ENCODE measurements around the gene PCSK6.

GRCh38 chr15:101411581-101411980 lies 77.9 kb downstream of the PCSK6 start:
- TF ChIP-seq CTCF (IDR thresholded peaks at IDR 0.05), result no peak
- no peak for TF ChIP-seq POLR2AphosphoS5 (IDR thresholded peaks at IDR 0.05)
- TF ChIP-seq POLR2A (IDR thresholded peaks at IDR 0.05), result no peak
